HG03045 (cell line): ENCODE measurements around the gene CTRL.

Experiments used
- ATAC-seq: cut with Tn5 transposase; IDR thresholded peaks from one replicate; pipeline ENCODE4 v1.9.1; 2021; ENCODE audit warnings: mild to moderate bottlenecking, moderate library complexity; ENCODE audit not compliant: unreplicated experiment

Gene CTRL

GRCh38 chr16:67963662-67964321 lies 32.1 kb upstream of the CTRL start:
- no peak for ATAC-seq

DNA sequence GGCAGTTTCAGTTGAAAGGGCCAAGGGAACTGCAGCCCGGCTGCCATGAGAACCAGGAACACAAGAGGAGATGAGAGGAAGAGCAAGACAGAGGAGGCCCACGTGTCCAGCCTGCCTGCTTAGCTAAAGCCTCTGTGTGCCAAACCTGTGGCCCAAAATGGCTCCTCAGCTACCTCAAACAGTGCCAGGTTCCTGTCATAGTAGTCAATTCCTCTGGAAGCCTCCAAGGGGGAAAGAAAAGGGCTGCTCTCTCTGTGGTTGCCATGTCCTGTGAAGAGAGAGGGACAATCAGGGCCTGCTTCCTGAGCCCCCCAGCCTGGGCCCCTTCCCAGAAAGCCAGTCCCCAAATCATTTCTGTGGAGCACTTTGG lies 31.6 kb upstream of the CTRL start:
- ATAC-seq, result no peak

GRCh38 chr16:67962135-67962534 lies 30.5 kb upstream of the CTRL start:
- ATAC-seq, result no peak

GRCh38 chr16:67961551-67961957 lies 29.9 kb upstream of the CTRL start:
- no peak for ATAC-seq

- no peak for ATAC-seq
Measured at GRCh38 chr16:67959536-67960329, 28.1 kb upstream of the CTRL start.

- no peak for ATAC-seq
Measured at GRCh38 chr16:67957622-67958021, 26.0 kb upstream of the CTRL start.

DNA sequence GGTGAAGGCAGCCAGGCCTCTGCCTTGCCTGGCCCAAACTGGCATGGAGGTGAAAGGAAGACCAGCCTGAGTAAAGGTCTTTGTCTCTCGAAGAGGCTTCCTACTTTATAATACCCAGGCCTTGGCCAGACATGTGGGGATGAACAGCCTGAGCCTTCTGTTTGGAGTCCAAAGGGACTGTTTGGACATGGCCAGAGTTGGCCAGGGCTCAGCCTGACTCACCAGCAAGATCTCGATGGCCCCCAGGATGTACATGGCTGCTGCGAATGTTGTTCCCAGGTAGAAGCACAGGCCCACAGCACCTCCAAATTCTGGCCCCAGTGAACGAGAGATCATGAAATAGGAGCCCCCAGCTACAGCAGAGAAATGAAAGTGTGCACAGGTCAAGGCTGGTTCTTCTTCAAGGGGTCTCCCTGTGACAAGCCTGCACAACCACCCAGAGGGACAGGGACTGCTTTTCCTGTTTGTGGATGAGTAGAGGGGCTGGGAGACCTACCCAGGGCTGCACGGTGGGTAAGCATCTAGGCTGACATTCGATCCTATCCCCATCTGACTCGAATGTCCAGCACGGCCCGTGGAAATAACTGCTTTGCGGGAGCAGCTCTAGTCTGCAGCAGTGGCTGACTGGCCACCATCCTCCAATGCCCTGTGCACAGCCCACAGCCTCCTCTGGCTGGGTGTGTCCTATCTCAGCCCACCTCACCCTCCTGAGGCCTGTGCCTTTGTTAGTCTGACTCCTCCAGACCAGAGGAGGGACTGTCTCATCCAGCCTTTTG lies 22.9 kb upstream of the CTRL start:
- no peak for ATAC-seq

DNA sequence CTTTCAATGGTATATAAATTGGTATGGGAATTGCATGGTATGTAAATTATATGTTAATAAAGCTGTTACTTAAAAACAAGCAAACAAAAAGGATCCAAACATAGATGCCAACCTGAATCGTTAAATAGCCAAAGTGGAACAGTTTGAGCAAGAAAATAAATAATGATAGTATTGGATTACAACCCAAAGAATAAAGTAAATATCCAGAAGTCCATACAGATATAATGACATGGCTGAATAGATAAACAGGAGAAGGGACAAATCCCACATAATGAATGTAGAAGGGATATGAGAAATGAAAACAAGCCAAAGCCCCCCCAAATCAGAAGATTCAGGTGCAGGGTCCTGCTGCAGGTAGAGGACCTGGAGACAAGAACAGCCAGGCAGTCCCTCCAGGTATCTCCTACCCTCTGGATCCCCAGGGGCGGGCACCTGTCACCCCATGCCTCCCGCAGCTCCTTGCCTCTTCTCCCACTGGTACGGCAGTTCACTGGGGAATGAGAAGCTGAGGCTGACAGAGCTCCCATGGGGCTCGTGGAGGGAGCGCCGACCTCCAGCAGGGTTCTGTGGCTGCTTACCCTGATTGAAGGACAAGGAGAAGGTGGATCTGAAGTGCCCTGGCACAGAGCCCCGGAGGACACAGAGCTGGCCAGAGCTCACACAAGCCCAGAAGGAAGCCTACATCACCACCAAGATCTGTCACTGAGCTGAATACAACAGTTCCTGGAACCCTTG lies 22.1 kb upstream of the CTRL start:
- ATAC-seq, result no peak

DNA sequence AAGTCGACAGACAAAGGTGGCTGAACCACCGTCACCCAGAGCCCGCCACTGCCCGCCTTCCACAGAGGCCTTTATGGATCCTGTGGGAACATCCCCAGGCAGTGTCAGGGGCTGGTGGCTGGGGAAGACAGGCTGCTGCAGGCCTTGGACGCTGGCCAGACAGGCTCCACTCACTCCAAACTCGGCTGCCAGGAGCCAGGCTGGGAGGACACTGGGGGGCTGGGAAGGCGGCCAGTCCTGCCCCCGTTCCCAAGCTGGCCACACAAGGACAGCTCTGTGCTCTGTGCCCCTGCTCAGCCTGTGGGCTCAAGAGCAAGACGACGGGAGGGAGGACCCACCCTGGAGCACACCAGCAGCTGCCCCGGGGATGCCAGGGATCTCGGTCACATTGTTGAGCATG lies 19.8 kb upstream of the CTRL start:
- ATAC-seq, result no peak

DNA sequence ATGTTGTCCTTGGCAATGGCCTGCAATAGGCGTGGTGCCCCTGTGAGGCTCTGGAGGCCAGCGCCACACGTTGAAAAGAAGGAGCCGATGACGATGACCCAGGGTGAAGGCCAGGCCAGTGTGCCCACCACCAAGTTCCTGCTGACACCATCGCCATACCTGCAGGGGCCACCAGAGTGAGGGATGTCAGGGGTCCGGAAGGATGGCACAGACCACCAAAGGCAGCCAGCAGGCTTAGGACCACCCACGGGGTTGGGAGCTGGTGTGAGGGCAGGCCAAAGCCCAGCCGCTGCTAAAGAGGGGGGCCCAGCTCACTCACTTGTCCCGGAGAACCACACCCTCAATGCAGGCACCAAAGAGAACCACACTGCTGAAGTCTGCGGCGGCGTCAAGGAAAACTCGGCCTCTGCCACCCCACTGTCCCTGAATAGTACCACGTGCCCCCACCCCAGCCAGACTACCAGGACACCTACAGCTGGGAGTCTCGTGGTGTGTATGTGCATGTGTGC lies 18.7 kb upstream of the CTRL start:
- ATAC-seq, result no peak

DNA sequence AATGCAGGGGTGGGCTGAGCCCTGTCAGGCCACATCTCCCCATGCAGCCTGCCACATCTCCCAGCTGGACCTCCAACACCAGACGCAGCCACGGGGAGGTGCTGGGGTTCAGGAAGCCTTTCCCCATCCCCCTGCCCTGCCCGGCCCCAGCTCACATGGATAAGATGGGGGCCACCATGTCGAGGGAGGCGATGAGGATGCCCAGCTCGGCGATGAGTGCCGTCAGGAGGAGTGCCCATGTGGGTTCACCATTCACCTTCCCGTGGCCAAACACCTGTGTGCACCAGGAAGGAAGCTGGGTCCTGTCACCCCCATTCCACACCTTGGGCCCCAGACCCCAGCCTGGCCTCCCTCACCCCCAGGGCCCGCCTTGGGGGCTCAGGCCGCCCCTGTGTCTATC lies 18.0 kb upstream of the CTRL start:
- no peak for ATAC-seq

GRCh38 chr16:67948015-67948414 lies 16.4 kb upstream of the CTRL start:
- no peak for ATAC-seq

- ATAC-seq, result no peak
Measured at GRCh38 chr16:67946966-67947558, 15.4 kb upstream of the CTRL start.

GRCh38 chr16:67946128-67946569 lies 14.5 kb upstream of the CTRL start:
- ATAC-seq, result no peak

DNA sequence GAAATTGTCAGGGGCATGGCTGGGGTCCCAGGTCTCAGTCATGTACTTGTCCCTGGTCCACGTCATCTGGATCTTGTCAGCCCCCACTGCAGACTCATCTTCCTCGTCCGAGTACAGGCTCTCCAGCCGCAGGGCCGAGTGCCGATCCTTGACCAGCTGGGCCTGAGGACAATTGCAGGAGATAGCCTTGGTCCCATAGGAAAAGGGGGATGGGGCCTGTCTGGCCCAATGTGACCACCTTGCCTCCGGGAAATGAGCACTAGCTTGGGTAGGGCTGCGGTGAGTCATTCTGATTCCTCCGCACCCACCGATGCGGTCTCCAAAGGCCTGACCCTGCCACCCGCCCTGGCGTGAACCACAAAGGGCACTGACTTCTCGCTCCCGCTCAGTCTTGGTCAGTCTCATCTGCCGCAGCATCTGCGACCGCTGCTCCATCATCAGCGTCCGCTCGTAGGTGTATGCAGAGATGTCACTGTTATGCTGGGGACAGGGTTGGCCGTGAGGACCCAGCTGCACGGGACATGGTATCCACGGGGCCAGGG lies 13.8 kb upstream of the CTRL start:
- ATAC-seq, result no peak

GRCh38 chr16:67944690-67945391 lies 13.2 kb upstream of the CTRL start:
- ATAC-seq, result no peak

DNA sequence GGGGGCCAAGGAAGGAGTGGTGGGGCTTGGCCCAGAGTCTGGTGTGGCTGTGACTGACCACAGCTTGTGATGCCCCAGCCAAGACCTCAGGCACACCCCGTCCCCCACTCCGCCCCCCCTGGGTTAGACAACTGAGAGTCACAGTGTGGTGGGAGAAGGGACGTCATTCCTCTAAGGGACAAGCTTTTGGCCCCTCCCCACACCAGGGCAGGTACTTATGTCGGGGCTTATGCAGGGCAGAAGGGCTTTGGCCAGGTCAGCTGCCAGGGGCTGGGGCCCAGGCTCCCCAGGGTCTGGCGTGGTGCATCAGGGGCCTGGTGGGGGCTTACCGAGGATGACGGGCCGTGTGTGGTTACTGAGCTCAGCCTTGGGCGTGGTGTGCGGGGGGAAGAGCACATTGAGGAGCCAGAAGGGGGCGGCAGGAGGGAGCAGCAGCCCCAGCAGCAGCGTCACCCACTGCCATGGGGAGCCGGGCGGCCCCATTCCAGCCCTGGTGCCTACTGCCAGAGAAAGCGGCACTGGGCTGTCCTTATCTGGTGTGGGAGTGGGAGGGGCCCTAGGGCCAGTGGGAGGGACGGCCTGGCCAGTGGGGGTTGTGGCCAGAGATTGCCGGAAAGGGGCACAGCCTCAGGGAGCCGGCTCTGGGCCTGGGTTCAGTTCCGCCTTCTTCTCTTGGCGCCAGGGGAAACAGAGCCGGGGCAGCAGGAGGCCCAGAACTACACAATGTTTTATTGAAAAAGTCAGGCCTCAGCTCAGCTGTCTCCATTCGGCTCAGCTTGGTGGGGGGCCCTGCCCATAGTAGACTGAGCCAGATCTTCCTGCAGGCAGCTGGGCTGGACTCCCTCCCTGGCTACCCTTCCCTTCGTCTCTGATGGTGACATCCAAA lies 12.2 kb upstream of the CTRL start, which contains the start of gene LCAT:
Gene LCAT, minus strand, starts transcription at position 502 of the 886 bp plus-strand sequence. Its CDS starts 19 bp downstream, at position 483.
- no peak for ATAC-seq

DNA sequence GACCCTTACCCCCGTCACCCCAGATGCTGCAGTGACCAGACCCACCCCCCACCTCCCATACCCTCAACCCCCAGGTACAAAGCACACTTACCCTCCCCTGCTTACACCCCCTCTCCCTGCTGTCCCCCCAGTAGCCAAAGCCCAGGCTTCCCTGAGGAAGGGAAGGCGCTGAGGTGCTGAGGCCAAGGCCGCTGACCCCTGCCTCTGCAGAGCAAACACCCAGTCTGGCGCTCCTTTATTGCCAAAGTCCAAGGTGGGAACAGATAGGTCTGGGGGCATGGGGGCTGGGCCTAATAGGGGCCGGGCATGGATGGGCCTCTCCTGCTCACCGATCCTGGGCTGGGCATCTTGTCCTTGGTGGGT lies 11.6 kb upstream of the CTRL start:
- ATAC-seq, result no peak
